Left forelimb (tissue), 1 donor: ENCODE data around the gene KCNAB1.

Experiments
- DNase-seq: peaks from one replicate; pipeline ENCODE4 v3.0.0-alpha.2; 2018; ENCODE audit warnings: low spot score

Gene KCNAB1

DNA sequence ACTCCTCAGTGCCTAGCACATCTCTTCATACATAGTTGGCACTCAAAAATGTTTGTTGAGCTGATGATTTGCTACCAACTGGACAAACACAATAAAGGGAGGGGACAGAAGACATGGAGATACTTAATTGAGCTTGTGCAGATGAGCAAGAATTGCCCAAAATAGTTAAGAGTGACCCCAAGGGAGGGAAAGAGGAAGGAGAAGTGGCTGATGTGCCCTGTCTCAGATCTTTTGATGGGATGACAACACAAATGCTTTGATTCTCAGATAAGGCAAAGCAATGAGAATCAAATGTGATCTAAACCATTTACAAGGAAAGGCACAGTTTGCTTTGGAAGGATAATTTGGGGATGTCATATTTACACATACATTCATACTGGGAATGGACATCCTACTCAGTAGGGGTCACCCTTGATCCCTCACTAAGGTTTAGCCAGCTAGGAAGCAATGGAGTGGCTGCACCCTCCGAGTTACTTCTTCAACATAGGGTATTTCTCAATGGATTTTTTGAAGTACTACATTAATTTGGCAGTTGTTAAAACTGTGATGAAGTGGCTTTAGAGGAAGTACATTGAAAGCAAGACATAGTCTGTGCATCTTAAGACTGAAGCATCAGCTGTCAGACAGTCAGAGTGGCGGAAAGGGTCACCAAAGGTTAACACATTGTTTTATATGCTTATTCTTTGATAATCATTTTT is 456.4 kb downstream of the KCNAB1 start:
- no peak for DNase-seq

DNA sequence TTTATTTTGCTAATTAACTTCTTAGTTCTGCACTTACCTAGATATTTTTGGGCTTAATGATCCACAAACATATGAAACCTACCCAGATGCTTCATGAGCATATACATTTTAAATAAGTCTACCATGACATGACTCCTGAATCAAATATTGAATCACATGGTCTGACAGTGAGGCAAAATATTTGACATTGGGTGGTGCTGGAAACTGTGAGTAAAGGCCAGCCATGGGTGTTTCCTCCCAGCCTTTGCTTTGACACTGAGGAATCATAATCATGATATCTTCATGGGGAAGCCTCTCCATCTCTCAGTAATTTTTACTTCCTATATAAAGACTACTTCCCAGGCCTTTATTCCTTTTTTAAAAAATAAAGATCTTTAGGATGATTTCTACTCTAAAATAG is 457.4 kb downstream of the KCNAB1 start:
- no peak for DNase-seq

DNA sequence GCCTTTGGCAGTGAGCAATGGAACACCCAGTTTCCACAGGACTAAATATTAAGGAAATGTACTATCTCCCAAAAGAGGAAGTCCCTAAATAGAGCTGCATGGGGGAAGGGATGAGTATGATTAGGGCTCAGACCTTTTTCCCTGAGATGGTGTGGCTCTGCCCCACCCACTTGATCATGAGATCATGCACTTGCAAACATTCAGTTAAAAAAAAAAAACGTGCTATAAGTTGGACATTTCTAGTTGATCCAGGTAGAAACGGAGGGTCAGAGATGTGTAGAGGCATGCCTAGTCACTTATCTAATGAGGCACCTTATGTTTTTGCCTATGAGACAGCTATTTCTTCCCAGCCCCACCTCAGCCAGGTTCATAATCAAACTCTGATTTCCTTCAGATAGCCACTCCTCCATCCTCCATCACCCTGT is 459.1 kb downstream of the KCNAB1 start:
- no peak for DNase-seq

DNA sequence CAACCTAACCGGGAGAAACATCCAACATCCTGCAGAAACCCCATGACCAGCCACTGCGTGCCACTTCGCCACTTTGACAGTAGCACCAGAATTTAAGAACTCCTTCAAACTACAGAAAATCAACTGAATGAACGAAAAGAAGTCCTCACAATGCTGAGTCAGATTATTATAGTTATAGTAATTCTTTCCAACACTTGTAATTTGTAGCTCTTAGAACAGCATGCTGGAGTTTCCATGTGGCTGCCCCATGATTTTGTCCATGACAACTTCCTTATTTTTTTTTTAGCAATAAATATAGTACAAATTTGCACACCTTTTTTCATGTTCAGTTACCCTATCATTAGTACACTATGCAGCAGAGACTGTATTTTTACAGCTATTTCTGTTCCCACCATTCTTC is 460.7 kb downstream of the KCNAB1 start:
- DNase-seq: no peak

DNA sequence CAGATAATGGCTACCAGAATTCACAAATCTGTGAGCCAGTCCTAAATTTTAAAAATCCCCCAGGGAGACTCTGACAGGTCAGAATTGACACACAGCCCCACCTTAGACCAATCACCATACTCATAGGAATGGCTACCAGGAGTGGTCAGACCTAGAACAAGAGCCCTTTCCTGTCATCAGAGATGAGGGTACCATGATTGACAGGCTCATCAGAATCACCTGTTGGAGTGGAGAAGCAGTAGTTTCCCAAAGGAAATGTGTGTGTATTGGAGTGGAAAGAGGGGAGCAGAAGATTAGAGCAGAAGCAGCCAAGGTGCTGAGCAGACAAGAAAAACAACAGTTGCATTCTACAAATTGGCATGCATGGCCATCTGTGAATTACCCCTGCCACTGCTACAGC is 461.6 kb downstream of the KCNAB1 start:
- DNase-seq: no peak

- no peak for DNase-seq
These were observed 462.3 kb downstream of the KCNAB1 start for GRCh38 chr3:156582532-156583183.

- no peak for DNase-seq
These were observed 463.1 kb downstream of the KCNAB1 start for GRCh38 chr3:156583469-156583868.

DNA sequence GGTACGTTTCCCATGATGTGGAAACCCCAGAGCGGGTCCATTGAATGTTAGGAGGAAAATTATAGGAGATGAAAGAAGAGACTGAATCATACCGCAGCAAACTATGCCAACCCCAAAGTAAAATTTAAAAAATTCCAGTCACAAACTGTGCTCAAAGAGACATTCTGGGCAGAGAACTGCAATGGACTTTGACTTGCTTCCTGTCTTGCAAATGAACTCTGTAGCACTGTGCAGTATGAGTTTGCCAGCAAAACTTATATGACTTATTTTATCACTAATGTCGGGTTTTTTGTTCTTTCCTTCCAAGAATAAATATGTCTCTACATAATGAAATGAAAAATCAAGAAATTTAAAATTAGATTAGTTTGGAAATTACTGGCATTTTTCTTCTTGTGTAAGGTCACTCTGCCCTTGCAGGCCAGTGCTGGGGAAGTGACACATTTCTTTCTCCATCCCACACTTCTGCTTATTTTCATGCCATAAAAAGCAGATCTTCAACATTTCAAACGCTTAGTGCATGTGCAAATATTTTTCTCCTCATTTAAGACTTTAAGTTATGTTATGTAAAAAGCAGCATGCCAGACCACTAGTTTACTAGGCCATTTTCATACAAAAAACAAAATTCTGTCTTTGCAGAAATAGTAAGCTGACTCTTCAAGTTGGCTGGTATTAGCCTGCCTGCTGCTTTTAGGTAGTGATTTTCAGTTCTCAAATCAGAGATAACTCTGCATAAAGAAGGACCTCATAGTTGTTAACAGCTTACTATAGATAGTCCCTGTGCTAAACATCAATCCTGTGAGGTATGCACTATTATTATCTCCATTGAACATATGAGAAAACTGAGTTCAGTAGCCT is 466.8 kb downstream of the KCNAB1 start:
- DNase-seq: no peak

- DNase-seq: no peak
These were observed 467.3 kb downstream of the KCNAB1 start for GRCh38 chr3:156587760-156588069.
